DLD1 (cell line): ENCODE data around the gene MT1F.

Experiments
- in situ Hi-C: cut with HindIII; loops from 2 replicates; pipeline ENCODE4 v1.10.0; 2017; ENCODE audit warnings: low sequenced_read_pairs

The MT1F gene

DNA sequence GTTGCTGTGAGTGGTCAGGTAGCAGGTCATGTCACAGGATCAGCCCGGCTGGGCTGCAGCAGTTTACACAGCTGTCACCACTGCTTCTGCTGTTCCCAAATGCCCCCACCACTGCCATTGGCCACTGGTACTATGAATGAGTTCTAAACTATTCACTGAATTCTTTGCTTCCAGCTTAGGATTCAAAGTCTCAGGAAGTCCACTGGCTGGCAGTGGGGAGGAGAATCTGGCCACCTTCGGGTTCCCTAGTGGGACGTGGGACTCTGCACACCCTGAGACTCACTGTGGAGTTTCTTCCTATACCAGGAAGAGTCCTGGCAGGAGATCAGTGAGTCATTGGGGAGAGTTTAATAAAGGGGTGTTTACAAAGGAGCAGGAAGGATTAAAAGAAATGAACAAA, 31.4 kb downstream of the MT1F start:
- in situ Hi-C loops: no loop called here

DNA sequence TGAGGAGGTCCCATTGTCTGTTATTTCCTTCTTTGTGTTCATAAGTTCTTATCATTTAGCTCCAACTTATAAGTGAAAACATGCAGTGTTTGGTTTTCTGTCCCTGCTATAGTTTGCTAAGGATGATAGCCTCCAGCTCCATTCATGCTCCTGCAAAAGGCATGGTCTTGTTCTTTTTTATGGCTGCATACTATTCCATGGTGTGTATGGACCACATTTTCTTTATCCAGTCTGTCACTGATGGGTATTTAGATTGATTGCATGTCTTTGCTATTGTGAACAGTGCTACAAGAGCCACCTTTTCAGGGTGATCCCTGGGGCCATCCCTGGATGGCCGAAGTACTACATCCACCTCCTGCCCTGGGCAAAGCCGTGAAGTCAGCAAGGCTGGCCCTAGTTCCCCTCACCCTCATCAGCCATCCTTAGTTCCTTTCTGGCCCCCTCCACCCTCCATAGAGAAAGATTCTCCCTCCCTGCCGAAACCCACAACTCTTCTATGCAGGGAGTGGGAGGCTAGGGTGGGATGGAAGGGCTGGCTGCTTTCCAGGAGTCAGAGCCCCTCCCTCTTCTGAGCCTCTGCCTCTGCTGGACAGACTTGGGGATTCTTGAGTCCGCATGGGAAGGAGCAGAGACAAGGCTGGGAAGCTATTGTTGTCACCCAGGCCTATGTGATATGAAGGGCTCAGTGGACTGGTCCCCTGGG, 32.8 kb downstream of the MT1F start:
- in situ Hi-C loops: no loop called here

DNA sequence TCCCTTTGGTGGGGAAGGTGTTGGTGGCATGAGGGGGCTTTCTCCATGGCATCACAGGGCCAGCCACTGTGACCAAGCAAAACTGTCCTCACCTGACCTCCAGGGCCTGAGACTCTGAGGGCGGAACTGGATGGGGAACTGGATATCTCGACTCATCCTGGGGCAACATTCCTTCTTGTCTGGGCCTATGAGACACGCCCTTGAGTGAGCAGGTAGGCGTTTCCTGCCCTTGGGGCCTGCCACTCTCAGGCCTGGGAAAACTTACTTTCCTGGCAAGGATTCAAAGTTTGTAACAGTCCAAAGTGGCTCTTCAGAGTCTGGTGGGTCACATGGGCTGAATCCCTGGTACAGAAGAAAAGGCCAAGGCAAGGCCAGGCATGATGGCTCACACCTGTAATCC, 34.1 kb downstream of the MT1F start:
- in situ Hi-C loops: no loop called here

DNA sequence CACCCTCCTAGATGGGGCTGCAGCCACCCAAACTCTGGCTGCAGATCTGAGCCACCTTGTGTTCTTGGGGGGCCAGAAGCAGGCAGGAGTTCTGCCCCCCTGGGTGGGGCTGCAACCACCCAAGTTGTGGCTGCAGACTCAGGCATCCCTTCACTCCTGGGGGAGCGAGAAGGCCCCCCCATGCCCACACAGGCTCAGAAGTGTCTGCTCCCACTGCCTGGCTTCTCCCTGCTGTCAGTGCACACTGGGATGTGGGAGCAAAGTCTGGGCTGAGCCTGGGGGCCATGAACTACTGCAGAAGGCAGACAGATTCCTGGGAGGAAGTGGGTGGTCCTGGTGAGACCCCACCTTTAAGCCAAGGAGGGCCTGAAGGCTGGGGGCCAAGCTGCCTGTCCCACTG, 37.5 kb downstream of the MT1F start:
- in situ Hi-C loops: no loop called here

DNA sequence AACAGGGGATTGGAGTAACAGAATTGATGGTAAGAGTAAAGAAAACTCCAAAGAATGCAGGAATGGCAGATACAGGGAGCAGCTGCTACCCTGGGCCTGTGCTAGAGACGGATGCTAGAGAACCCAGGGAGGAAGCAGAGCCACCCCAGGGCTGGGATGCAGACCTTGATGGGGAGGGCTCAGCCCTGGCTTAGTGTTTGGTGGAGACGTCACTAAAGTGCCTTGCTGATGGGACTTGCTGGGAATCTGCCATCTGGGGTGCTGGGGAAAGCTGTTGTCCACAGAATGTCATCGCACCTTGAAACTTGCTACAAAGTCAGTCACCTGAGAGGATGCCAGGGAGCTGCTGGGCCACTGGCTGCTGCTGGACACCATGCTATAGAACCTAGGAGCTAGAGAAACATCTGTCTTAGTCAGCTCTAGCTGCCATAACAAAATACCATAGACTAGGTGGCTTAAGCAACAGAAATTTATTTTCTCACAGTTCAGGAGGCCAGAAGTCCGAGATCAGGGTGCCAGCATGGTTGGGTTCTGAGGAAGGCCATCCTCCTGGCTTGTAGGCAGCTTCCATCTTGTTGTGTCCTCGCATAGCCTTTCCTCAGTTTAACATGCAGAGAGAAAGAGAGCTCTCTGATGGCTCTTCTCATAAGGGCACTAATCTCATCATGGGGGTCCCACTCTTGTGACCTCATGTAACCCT, 39.8 kb downstream of the MT1F start:
- in situ Hi-C loops: no loop called here

DNA sequence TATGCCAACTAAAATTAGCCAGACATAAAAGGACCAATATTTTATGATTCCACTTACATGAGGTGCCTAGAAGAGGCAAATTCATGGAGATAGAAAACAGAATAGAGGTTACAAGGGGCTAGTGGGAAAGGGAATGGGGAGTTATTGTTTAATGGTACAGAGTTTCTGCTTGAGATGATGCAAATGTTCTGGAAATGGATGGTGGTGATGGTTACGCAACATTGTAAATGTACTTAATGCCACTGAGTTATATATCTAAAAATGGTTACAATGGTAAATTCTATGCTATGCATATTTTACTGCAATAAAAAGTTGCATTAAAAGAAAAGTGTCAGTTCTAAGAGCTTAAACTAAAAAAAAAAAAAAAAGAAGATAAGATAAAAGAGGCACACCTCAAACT, 42.4 kb downstream of the MT1F start:
- in situ Hi-C loops: no loop called here

DNA sequence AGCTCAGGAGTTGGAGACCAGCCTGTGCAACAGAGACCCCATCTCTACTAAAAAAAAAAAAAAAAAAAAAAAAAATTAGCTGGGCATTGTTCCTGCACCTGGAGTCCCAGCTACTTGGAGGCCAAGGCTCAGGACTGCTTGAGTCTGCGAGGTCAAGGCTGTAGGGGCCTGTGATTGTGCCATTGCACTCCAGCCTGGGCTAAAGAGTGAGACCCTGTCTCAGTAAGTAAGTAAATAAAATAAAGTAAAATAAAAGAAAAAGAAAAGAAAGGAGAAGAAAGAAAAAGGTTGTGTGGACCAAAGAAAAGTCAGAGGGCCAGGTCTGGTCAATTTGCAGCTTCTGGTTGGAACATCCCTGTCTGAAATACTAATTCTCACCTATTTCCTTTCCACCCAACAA, 42.9 kb downstream of the MT1F start:
- in situ Hi-C loops: no loop called here

DNA sequence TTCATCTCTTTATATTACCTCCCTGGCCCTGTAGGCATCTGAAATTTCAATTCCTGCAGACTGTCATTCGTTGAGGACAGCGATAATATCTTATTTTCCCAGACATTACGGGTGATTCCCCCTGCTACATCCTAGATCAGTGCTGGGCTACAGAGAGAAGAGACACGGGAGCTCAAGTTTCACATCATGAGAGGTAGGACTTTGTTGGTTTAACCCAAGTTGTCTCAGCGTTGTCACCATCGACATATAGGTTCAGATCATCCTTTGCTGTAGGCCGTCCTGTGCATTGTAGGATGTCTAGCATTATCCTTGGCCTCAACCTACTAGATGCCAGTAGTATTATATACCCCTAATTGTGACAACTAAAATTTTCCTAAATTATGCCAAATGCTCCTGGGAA, 43.8 kb downstream of the MT1F start:
- in situ Hi-C loops: no loop called here

DNA sequence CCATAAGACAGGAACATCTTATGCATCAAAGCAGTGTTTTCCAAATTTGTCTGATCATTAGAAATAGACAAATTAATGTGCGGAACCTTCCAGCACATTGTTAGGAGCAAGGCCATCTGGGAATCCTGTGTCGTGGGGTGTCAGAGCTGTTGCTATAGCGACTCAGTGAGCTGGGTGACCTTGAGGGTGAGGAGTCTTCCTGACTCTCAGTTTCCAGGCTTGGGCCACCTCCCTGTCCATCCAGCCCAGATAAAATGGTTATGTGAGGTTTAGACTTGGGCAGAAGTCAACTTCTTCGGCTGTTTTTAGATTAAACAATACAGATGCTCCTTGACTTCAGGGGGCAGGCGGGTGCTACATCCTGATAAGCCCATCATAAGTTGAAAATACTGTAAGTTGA, 45.1 kb downstream of the MT1F start:
- in situ Hi-C loops: no loop called here
